ENCODE results near the gene OPN3.

GRCh38 chr1:241645199-241645598 lies 5.0 kb upstream of the OPN3 start:
- TF ChIP-seq TCF4 (CRISPR knock-in tag; IDR thresholded peaks at IDR 0.05; ENCODE audit: borderline replicate concordance) (no peak), PPARA (CRISPR knock-in tag; IDR thresholded peaks at IDR 0.05; ENCODE audit: borderline replicate concordance) (no peak), CSDC2 (CRISPR knock-in tag; IDR thresholded peaks at IDR 0.05) (no peak), PATZ1 (CRISPR knock-in tag; IDR thresholded peaks at IDR 0.05; ENCODE audit: borderline replicate concordance) (no peak), GLIS3 (CRISPR knock-in tag; IDR thresholded peaks at IDR 0.05) (no peak), CREB5 (CRISPR knock-in tag; IDR thresholded peaks at IDR 0.05; ENCODE audit: low read depth) (no peak), ZFP30 (CRISPR knock-in tag; IDR thresholded peaks at IDR 0.05) (no peak), ZNF70 (CRISPR knock-in tag; IDR thresholded peaks at IDR 0.05) (no peak), ARNTL (CRISPR knock-in tag; IDR thresholded peaks at IDR 0.05; ENCODE audit: borderline replicate concordance, low read depth) (no peak)
- TF ChIP-seq, protein P1, sequence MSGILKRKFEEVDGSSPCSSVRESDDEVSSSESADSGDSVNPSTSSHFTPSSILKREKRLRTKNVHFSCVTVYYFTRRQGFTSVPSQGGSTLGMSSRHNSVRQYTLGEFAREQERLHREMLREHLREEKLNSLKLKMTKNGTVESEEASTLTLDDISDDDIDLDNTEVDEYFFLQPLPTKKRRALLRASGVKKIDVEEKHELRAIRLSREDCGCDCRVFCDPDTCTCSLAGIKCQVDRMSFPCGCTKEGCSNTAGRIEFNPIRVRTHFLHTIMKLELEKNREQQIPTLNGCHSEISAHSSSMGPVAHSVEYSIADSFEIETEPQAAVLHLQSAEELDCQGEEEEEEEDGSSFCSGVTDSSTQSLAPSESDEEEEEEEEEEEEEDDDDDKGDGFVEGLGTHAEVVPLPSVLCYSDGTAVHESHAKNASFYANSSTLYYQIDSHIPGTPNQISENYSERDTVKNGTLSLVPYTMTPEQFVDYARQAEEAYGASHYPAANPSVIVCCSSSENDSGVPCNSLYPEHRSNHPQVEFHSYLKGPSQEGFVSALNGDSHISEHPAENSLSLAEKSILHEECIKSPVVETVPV (CRISPR knock-in tag; IDR thresholded peaks at IDR 0.05) = no peak
